Neuron (in vitro differentiated cells): Measurements from ENCODE around the gene SLC35F3.
"Not testable (repeated sequence)": the region's sequence is repeated elsewhere in the genome, so short reads cannot be mapped to it uniquely, and the experiment has no call there.

Source experiments
- H2AFZ ChIP-seq: one replicate; pipeline ENCODE4 v1.6.1; 2013; ENCODE audit warnings: low read depth, mild to moderate bottlenecking, inconsistent platforms, low read length, moderate library complexity
- H3K27me3 ChIP-seq: one replicate; pipeline ENCODE4 v1.6.1; 2013; ENCODE audit warnings: low read length; ENCODE audit not compliant: insufficient read depth
- H3K36me3 ChIP-seq: one replicate; pipeline ENCODE4 v1.6.1; 2013; ENCODE audit warnings: low read length; ENCODE audit not compliant: insufficient read depth
- H3K4me1 ChIP-seq: one replicate; pipeline ENCODE4 v1.6.1; 2013; ENCODE audit warnings: low read length; ENCODE audit not compliant: insufficient read depth
- H3K4me3 ChIP-seq: 2 replicates; pipeline ENCODE4 v1.5.1; 2013; ENCODE audit warnings: mild to moderate bottlenecking, low read length, moderate library complexity
- H3K9me3 ChIP-seq: one replicate; pipeline ENCODE4 v1.6.1; 2013; ENCODE audit warnings: low read length

The SLC35F3 gene

DNA sequence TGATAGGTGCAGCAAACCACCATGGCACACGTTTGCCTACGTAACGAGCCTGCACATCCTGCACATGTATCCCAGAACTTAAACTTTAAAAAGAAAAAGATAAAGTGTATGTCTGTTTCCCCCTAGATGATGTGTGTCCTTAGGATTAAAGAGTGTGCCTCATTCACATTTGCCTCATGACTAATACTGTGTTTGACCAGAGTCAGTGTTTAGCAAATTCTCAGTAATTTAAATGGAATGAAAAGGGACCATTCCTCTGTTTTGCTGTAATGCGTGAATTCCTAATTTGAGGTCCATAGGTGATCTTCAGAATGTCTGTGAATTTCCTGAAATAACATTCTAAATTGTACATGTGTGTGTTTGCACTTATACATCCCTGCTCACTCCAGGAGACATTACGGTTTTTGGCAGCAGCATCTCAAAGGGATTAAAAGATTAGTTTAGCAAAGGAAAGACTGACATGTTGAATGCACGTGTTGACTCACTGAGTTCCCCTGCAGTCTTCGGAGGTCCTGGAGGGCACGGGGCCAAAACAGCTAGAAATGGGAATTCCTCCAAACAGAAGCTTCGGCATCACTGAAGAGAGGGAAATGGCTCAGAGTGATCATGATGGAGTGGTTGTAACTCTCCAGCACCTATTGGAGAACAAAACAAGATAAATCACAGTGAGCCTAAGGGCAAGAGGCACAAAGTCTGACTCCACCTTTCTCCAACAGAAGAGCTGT is 19.1 kb upstream of the SLC35F3 start:
- Histone ChIP-seq H2AFZ (no peak overlapping the region), H3K4me1 (no peaks in the 10 kb centered on the region), H3K9me3 (no peaks in the 10 kb centered on the region), H3K27me3 (no peaks in the 10 kb centered on the region), H3K36me3 (no peaks in the 10 kb centered on the region), H3K4me3 (no peak overlapping the region)

DNA sequence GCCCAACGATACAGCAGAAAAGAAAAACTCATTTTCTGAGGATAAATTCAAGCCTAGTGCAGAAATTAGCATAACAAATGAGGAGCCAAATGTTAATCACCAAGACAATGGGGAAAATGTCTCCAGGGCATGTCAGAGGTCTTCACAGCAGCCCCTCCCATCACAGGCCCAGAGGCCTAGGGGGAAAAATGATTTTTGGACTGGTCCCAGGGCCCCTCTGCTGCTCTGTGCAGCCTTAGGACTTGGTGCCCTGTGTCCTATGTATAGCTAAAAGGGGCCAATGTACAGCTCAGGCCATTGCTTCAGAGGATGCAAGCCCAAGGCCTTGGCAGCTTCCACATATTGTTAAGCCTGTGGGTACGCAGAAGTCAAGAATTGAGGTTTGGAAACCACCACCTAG is 13.3 kb upstream of the SLC35F3 start:
- H2AFZ ChIP-seq, H3K36me3 ChIP-seq, H3K9me3 ChIP-seq, H3K27me3 ChIP-seq, H3K4me3 ChIP-seq, H3K4me1 ChIP-seq: not testable (repeated sequence)

DNA sequence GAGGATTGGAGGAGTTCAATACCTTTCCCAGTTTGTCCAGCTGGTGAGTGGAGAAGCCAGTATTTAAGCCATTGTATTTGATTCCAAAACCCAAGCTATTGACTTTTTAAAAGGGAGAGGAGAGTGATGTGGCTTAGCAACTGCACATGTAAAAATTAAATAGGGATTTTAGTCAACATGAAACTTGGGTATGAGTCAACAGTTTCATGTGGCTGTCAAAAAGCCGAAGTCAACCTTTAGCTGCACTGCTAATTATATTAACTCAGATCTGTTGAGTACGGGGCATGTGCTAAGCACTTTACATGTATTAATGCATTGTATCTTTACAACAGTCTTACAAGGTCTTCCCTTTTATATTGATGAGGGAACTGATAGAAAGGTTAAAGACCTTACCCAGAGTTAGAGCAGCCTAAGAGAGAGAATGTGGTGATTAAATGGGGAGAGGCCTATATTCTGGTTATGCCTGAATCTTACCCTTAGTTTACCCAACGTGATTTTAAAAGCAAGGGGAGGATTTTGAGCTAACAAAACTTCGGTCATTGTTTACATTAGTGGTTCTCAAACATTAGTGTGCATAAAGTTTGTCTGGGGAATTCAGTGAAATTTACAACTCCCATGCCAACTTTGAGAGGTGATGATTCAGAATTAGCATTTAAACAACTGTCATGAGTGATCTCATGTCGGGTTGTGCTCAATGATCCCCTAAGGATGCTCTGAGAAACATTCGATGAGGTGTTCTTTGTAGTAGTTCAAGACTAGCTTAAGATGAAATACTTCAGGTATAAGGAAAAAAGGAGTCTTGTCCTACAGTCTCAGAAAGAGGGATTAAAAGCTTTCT is 6.9 kb upstream of the SLC35F3 start:
- H3K27me3 ChIP-seq, result no peaks in the 10 kb centered on the region
- H3K4me1 ChIP-seq, result no peaks in the 10 kb centered on the region
- no peaks in the 10 kb centered on the region for H3K36me3 ChIP-seq
- H3K4me3 ChIP-seq, result no peak overlapping the region
- H3K9me3 ChIP-seq, result no peaks in the 10 kb centered on the region
- no peak overlapping the region for H2AFZ ChIP-seq

DNA sequence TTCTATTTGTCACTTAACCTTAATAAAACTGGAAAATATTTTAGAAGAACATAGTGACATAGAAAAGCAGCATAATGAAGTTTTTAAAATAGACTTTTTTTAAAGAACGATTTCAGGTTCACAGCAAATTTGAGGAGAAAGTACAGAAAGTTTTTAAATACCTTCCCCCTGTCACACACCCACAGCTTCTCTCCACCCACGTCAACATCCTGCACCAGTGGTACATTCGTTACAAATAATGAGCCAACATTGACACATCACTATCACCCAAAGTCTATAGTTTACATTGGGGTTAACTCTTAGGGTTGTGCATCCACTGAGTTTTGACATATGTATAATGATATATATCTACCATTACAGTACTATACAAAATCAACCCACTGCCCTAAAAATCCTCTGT is 3.0 kb upstream of the SLC35F3 start:
- H3K4me1 ChIP-seq, result no peaks in the 10 kb centered on the region
- no peaks in the 10 kb centered on the region for H3K36me3 ChIP-seq
- no peaks in the 10 kb centered on the region for H3K9me3 ChIP-seq
- H2AFZ ChIP-seq, result no peak overlapping the region
- H3K4me3 ChIP-seq, result no peak overlapping the region
- peaks cover 30% of the 10 kb centered on the region for H3K27me3 ChIP-seq

DNA sequence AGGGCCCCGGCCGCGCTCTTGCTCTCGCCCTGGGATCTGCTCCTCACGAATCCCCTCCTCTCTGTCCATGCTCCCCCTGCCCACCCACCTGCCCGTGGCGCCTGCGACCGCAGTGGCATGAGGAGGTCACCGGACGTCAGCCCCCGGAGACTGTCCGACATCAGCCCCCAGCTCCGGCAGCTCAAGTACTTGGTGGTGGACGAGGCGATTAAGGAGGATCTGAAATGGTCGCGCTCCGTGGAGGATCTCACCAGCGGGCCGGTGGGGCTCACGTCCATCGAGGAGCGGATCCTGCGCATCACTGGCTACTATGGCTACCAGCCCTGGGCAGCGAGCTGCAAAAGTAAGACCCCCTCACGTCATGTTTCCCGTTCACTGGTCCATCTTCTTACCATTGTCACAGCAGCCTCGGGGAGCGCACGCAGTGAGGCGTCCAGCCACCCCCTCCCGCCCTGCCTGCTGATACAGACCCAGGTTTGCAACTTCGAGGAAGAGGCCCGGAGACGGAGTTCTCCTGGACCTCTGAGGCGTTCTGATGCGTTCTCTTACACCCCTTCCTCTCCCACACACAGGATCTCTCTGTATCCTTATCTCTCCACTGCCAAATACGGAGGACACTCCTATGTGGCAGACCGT is 1.1 kb downstream of the SLC35F3 start:
- Histone ChIP-seq H3K4me1 (no peaks in the 10 kb centered on the region), H3K4me3 (no peak overlapping the region), H3K36me3 (no peaks in the 10 kb centered on the region), H3K27me3 (peaks cover 38% of the 10 kb centered on the region), H2AFZ (no peak overlapping the region), H3K9me3 (no peaks in the 10 kb centered on the region)

DNA sequence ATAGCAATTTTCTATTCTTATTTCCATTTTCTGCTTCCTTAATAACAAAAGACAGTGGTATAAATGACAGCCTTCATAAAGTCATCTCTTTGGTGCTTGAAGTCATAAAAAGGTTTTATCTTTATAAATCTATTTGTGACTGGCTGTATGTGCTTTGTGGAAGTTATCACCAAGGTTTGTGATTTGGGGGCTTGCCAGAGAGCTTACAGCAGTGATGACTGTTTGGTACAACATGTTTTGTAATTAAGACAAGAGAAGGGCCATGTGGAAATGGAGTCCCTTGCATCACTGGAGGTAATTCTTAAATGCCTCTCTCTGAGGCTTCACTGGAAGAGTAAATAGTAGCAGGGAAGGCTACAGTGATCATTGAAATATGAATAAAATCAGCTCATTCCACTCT is 2.7 kb downstream of the SLC35F3 start:
- Histone ChIP-seq H3K9me3 (no peaks in the 10 kb centered on the region), H3K27me3 (peaks cover 40% of the 10 kb centered on the region)

DNA sequence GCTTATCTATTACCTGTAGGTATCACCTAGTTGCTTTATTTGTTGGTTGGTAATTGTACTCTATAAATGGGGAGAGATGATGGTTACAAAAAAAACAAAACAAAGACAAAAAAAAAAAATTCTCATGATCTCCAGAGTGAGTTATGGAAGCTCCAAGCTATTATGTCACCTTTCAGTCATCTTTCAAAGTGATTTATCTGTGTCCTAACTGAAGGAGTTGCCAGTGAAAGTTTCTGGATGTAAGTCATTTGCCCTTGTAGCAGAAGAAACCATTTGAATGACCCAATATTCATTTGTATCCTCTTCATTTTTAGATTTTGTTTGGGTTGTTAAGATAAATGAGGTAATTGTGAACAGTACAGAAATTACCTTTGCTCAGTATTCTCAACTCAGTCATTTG is 3.6 kb downstream of the SLC35F3 start:
- Histone ChIP-seq H2AFZ (no peak overlapping the region), H3K9me3 (no peaks in the 10 kb centered on the region), H3K4me1 (no peaks in the 10 kb centered on the region), H3K27me3 (peaks cover 40% of the 10 kb centered on the region), H3K36me3 (no peaks in the 10 kb centered on the region), H3K4me3 (no peak overlapping the region)

More for the DNA sequence above, 2.7 kb downstream of the SLC35F3 start:
- Histone ChIP-seq H3K36me3 (no peaks in the 10 kb centered on the region), H2AFZ (no peak overlapping the region), H3K4me3 (no peak overlapping the region), H3K4me1 (no peaks in the 10 kb centered on the region)

DNA sequence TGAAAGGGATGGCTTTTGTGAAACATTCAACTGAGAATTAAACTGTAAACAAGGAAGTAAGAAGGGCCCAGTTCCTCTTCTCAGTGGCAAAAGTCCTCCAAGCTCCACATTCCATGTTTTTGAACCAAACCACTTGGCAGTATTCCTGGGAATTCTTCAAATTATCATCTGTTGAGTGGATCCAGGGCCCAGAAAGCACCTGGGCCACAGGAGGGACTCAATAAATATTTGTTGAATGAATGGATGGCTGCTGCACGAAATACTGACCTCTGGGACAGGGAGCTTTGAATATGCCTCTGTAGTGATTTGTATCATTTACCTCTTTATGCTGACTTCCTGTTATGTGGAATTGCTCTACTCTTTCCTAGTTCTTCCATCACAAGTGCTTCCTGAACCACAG is 4.7 kb downstream of the SLC35F3 start:
- H3K9me3 ChIP-seq, result no peaks in the 10 kb centered on the region
- H3K27me3 ChIP-seq, result peaks cover 33% of the 10 kb centered on the region
- no peak overlapping the region for H3K4me3 ChIP-seq
- no peaks in the 10 kb centered on the region for H3K4me1 ChIP-seq
- no peak overlapping the region for H2AFZ ChIP-seq
- H3K36me3 ChIP-seq, result no peaks in the 10 kb centered on the region

DNA sequence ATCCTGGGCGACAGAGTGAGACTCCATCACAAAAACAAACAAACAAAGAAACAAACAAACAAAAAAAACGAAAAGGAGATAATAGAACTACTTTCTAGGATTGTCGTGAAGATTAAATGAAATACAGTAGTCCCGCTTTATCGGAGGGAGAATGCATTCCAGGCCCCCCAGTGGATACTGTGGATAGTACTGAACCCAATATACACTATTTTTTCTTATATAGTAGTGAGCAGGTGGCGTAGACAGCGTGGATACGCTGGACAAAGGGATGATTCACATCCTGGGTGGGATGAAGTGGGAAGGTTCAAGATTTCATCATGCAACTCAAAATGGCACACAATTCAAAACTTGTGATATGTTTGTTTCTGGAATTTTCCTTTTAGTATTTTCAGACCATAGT is 8.0 kb downstream of the SLC35F3 start:
- no peaks in the 10 kb centered on the region for H3K36me3 ChIP-seq
- H2AFZ ChIP-seq, result no peak overlapping the region
- no peaks in the 10 kb centered on the region for H3K9me3 ChIP-seq
- H3K27me3 ChIP-seq, result peaks cover 3% of the 10 kb centered on the region
- no peaks in the 10 kb centered on the region for H3K4me1 ChIP-seq
- H3K4me3 ChIP-seq, result no peak overlapping the region

DNA sequence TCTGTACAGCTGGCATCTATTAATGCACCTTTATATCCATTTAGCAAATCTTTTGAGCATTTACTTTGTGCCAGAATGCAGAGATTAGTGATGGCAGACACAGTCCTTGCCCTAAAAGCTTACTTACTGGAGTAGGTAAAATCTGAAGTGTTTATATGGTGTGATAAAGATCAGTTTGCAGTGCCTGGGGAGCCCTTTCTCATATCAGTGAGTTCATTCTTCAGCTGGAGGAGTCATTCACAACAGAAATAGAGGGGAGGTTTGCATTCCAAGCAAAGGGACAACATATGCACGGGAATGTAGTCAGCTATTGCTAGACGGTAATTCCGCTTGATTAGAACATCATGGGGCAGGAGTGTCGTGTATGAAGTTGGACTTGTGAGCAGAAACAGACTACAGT is 8.4 kb downstream of the SLC35F3 start:
- peaks cover 3% of the 10 kb centered on the region for H3K27me3 ChIP-seq
- H3K4me1 ChIP-seq, result no peaks in the 10 kb centered on the region
- no peaks in the 10 kb centered on the region for H3K9me3 ChIP-seq
- H3K36me3 ChIP-seq, result no peaks in the 10 kb centered on the region
- no peak overlapping the region for H3K4me3 ChIP-seq
- no peak overlapping the region for H2AFZ ChIP-seq

DNA sequence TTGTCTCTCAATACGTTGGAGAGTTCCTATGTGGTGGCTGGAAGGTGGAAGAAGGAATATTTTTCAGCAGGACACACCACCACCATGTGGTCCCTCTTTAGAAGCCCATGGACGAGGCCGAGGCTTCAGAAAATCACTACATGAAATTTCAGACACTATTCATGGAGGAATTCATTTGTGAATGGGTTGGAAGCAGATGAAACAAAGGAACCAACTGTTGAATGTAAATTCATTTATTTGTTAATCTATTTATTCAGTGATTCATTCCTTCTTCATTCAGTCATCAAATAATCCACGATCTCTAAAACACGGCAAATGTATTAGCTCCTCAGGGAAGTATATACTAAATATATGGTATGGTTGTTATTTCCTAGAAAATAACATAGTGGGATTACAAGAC is 12.2 kb downstream of the SLC35F3 start:
- H3K9me3 ChIP-seq, result no peaks in the 10 kb centered on the region
- no peaks in the 10 kb centered on the region for H3K36me3 ChIP-seq
- H3K4me3 ChIP-seq, result no peak overlapping the region
- H3K27me3 ChIP-seq, result peaks cover 2% of the 10 kb centered on the region
- no peaks in the 10 kb centered on the region for H3K4me1 ChIP-seq
- H2AFZ ChIP-seq, result no peak overlapping the region

DNA sequence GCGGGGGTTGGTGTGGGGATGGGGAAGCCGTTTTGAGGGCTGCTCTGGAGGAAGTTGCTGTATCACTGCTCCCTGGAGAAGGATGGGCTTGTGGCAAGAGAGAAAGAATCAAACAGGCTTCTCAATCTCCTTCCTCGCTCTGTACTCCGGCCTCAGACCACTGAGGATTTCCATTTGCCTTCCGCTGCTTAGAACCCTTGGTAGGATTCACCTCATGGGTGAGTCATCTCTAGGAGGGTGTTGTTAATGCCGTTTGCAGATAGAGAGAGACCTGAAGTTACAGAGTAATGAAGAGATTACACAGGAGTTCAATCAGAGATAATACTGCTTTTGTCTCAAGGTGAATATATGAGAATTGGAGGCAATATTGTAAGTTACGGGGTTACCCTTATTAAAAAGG is 15.3 kb downstream of the SLC35F3 start:
- H3K4me1 ChIP-seq, result no peaks in the 10 kb centered on the region
- no peaks in the 10 kb centered on the region for H3K9me3 ChIP-seq
- H2AFZ ChIP-seq, result no peak overlapping the region
- no peak overlapping the region for H3K4me3 ChIP-seq
- no peaks in the 10 kb centered on the region for H3K36me3 ChIP-seq
- H3K27me3 ChIP-seq, result no peaks in the 10 kb centered on the region

DNA sequence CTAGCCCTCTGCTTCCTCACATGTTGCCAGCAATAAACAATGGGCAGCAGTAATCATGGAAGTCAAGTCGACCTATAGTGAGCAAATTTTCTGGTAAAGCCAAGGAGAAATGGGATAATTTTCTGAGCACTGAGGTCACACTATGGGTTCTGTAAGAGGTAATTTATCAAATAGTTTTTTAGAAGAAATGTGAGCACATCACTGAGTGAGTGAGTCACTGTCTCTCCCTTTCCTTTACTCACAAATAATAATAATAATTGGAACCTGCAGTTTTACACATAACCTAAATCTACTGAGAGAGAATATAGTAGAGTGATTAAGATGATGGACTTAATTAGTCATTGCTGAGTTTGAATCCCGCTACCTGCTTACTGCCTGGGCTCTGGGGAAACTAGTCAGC is 23.6 kb downstream of the SLC35F3 start:
- Histone ChIP-seq H3K4me3 (no peak overlapping the region), H3K9me3 (no peaks in the 10 kb centered on the region), H3K4me1 (no peaks in the 10 kb centered on the region)

More for the DNA sequence above, 23.6 kb downstream of the SLC35F3 start:
- Histone ChIP-seq H3K36me3 (no peaks in the 10 kb centered on the region), H3K27me3 (no peaks in the 10 kb centered on the region), H2AFZ (no peak overlapping the region)
